ENCODE data around the gene HIVEP3.
"Not testable (repeated sequence)": the region's sequence is repeated elsewhere in the genome, so short reads cannot be mapped to it uniquely, and the experiment has no call there.

Gene HIVEP3

GRCh38 chr1:41921271-41921670, 2.5 kb upstream of the HIVEP3 start:
- not testable (repeated sequence) for DNase-seq (ENCODE audit: low read depth in 2 of 2)

- no peak for DNase-seq (ENCODE audit: low read depth in 2 of 2)
Observed at GRCh38 chr1:41920658-41921057, 1.9 kb upstream of the HIVEP3 start.

- no peak for DNase-seq (ENCODE audit: low read depth in 2 of 2)
Observed at GRCh38 chr1:41919764-41920397, 1.2 kb upstream of the HIVEP3 start.

- no peak for DNase-seq (ENCODE audit: low read depth in 2 of 2)
Observed at GRCh38 chr1:41919131-41919530, 409 bp upstream of the HIVEP3 start.

- DNase-seq (ENCODE audit: low read depth in 2 of 2), result peak in 1 of 2 experiments; percentile 8
Observed at GRCh38 chr1:41917835-41918449, 780 bp downstream of the HIVEP3 start.

- no peak for DNase-seq (ENCODE audit: low read depth in 2 of 2)
Observed at GRCh38 chr1:41917076-41917475, 1.6 kb downstream of the HIVEP3 start.

- DNase-seq (ENCODE audit: low read depth in 2 of 2), result no peak
Observed at GRCh38 chr1:41915786-41916571, 2.7 kb downstream of the HIVEP3 start.

GRCh38 chr1:41914516-41914915, 4.2 kb downstream of the HIVEP3 start:
- DNase-seq (ENCODE audit: low read depth in 2 of 2), result no peak

GRCh38 chr1:41913014-41913413, 5.7 kb downstream of the HIVEP3 start:
- no peak for DNase-seq (ENCODE audit: low read depth in 2 of 2)

GRCh38 chr1:41908288-41908895, 10.3 kb downstream of the HIVEP3 start:
- no peak for DNase-seq (ENCODE audit: low read depth in 2 of 2)

- no peak for DNase-seq (ENCODE audit: low read depth in 2 of 2)
Observed at GRCh38 chr1:41907446-41907845, 11.3 kb downstream of the HIVEP3 start.

GRCh38 chr1:41906943-41907342, 11.8 kb downstream of the HIVEP3 start:
- no peak for DNase-seq (ENCODE audit: low read depth in 2 of 2)

- no peak for DNase-seq (ENCODE audit: low read depth in 2 of 2)
Observed at GRCh38 chr1:41905093-41905675, 13.5 kb downstream of the HIVEP3 start.

GRCh38 chr1:41902664-41903063, 16.1 kb downstream of the HIVEP3 start:
- DNase-seq (ENCODE audit: low read depth in 2 of 2), result no peak

GRCh38 chr1:41902159-41902577, 16.6 kb downstream of the HIVEP3 start:
- peak; percentile 67 to 71 for DNase-seq (ENCODE audit: low read depth in 2 of 2)

GRCh38 chr1:41901551-41901950, 17.2 kb downstream of the HIVEP3 start:
- DNase-seq (ENCODE audit: low read depth in 2 of 2), result no peak

- DNase-seq (ENCODE audit: low read depth in 2 of 2), result peak; percentile 57 to 63
Observed at GRCh38 chr1:41900603-41901444, 17.9 kb downstream of the HIVEP3 start.

GRCh38 chr1:41898191-41898713, 20.5 kb downstream of the HIVEP3 start:
- peak; percentile 36 to 40 for DNase-seq (ENCODE audit: low read depth in 2 of 2)

- DNase-seq (ENCODE audit: low read depth in 2 of 2), result no peak
Observed at GRCh38 chr1:41895552-41895951, 23.2 kb downstream of the HIVEP3 start.

GRCh38 chr1:41894808-41895483, 23.8 kb downstream of the HIVEP3 start:
- no peak for DNase-seq (ENCODE audit: low read depth in 2 of 2)

Data from fibroblast of skin of left quadriceps (primary cell).